A549 (cell line): ENCODE data around the gene SORL1. TPM values are rescaled to one million over a fixed set of nuclear protein-coding genes. Genes with fewer than 3 reads are reported as not detected.

Source experiments
- ATAC-seq, 2 experiments: fragments of 200-7000 bp in 1 of 2; fragments of >200 bp in 1 of 2; cut with Nextera tagmentation in 1 of 2; cut with Tn5 transposase in 1 of 2; 3 replicates each; pipeline versions ENCODE4 v1.8.0 to v1.9.1; 2018 to 2020; ENCODE audit warnings: mild to moderate bottlenecking in 1 of 2, moderate library complexity in 1 of 2
- CTCF ChIA-PET: fragments of 300-600 bp; sonication (Branson Sonifier 250); formaldehyde crosslinking; extraction: SDS; loops from one replicate; lab custom pipeline; 2021; ENCODE audit warnings: antibody characterized with exemption, inconsistent platforms; lab: Yijun Ruan, JAX
- POLR2A ChIA-PET: fragments of 350-600 bp; formaldehyde crosslinking; extraction: SDS; loops from one replicate; lab custom pipeline; 2021; ENCODE audit warnings: antibody characterized with exemption, inconsistent platforms; lab: Yijun Ruan, JAX
- DNase-seq, 2 experiments: peaks; one replicate each; pipeline versions ENCODE4 v3.0.0 to v3.0.0-alpha.2; 2011 to 2016; ENCODE audit warnings: low read depth in 1 of 2, low spot score in 1 of 2
- FAIRE-seq: peaks from 2 replicates; lab custom pipeline; 2011; peaks lifted over from hg19 to GRCh38; lab: Jason Lieb, UNC
- H3K27ac ChIP-seq, 2 experiments: fragments of >200 bp; sonication (Bioruptor Twin); formaldehyde crosslinking; 3 replicates each; pipeline ENCODE4 v1.5.1; 2016 to 2017
- H3K4me1 ChIP-seq: fragments of >200 bp; sonication (Bioruptor Twin); formaldehyde crosslinking; 3 replicates; pipeline ENCODE4 v1.6.1; 2016
- H3K4me2 ChIP-seq: fragments of >200 bp; sonication (Bioruptor Twin); formaldehyde crosslinking; 3 replicates; pipeline ENCODE4 v1.6.1; 2016
- H3K4me3 ChIP-seq: fragments of >200 bp; sonication (Bioruptor Twin); formaldehyde crosslinking; 3 replicates; pipeline ENCODE4 v1.5.1; 2016
- H3K9me3 ChIP-seq: fragments of >200 bp; sonication (Bioruptor Twin); formaldehyde crosslinking; 3 replicates; pipeline ENCODE4 v1.6.1; 2016
- CEBPB ChIP-seq, 2 experiments: fragments of >200 bp in 1 of 2; sonication (Bioruptor Twin) in 1 of 2; formaldehyde crosslinking in 1 of 2; IDR thresholded peaks; 2 replicates each; pipeline ENCODE4 v1.6.1; 2012 to 2016
- CHD4 ChIP-seq: fragments of 200-600 bp; sonication (generic); IDR thresholded peaks from 2 replicates; pipeline ENCODE4 v1.6.1; 2016; ENCODE audit warnings: antibody characterized with exemption, mild to moderate bottlenecking, borderline replicate concordance
- ESRRA ChIP-seq: fragments of 150-350 bp; IDR thresholded peaks from 2 replicates; pipeline ENCODE4 v1.6.1; 2014; ENCODE audit warnings: mild to moderate bottlenecking, low read length, borderline replicate concordance
- FOSL2 ChIP-seq, 2 experiments: fragments of 450-650 bp in 1 of 2; fragments of >200 bp in 1 of 2; sonication (Bioruptor Twin) in 1 of 2; formaldehyde crosslinking; IDR thresholded peaks; 2 replicates each; pipeline versions ENCODE4 v1.5.0 to v1.6.1; 2016 to 2020; ENCODE audit warnings: mild to moderate bottlenecking in 1 of 2, moderate library complexity in 1 of 2
- JUN ChIP-seq, 2 experiments: fragments of >200 bp; sonication (Bioruptor Twin); formaldehyde crosslinking; IDR thresholded peaks; 2 replicates in 1 of 2; 3 replicates in 1 of 2; pipeline ENCODE4 v1.6.1; 2016 to 2017
- KDM1A ChIP-seq: fragments of 200-600 bp; sonication (generic); IDR thresholded peaks from 2 replicates; pipeline ENCODE4 v1.6.1; 2016; ENCODE audit warnings: low read depth, mild to moderate bottlenecking
- MAFK ChIP-seq: fragments of 450-650 bp; IDR thresholded peaks from 2 replicates; pipeline ENCODE4 v1.6.1; 2014; ENCODE audit not compliant: partially characterized antibody
- RAD21 ChIP-seq, 2 experiments: fragments of >200 bp in 1 of 2; sonication (Bioruptor Twin) in 1 of 2; formaldehyde crosslinking in 1 of 2; IDR thresholded peaks in 1 of 2; conservative IDR thresholded peaks in 1 of 2; 2 replicates in 1 of 2; 3 replicates in 1 of 2; pipeline ENCODE4 v1.6.1; 2012 to 2018; ENCODE audit warnings: inconsistent platforms in 1 of 2
- RARB ChIP-seq: fragments of 250-450 bp; sonication (Bioruptor Pico); IDR thresholded peaks from 2 replicates; pipeline ENCODE4 v1.8.0; 2021; ENCODE audit warnings: mild to moderate bottlenecking, moderate library complexity
- RCOR1 ChIP-seq: fragments of 150-350 bp; IDR thresholded peaks from 2 replicates; pipeline ENCODE4 v1.6.1; 2014; ENCODE audit warnings: antibody characterized with exemption, low read length, low read depth
- RFX5 ChIP-seq: fragments of 450-650 bp; IDR thresholded peaks from 2 replicates; pipeline ENCODE4 v1.7.1; 2014; ENCODE audit warnings: antibody characterized with exemption, mild to moderate bottlenecking, moderate library complexity
- ZFP36 ChIP-seq: fragments of 450-650 bp; IDR thresholded peaks from 2 replicates; pipeline ENCODE4 v1.6.1; 2014; ENCODE audit warnings: borderline replicate concordance; ENCODE audit not compliant: partially characterized antibody
- ZNF302 ChIP-seq: fragments of 250-450 bp; sonication (Bioruptor Pico); IDR thresholded peaks from 2 replicates; pipeline ENCODE4 v1.9.0; 2021; ENCODE audit warnings: inconsistent platforms, mild to moderate bottlenecking, moderate library complexity
- WGBS: methylation state at CpG from one replicate; pipeline ENCODE4 v1.1.6; 2017; ENCODE audit errors: missing lambda C conversion rate; 5-methylcytosine and 5-hydroxymethylcytosine counted together
- polyA plus RNA-seq, 4 experiments: library from polyadenylated mRNA; depleted of rRNA in 3 of 4; stranded (reverse); fragments of >200 nt; fragmentation: RNase III in 1 of 4; extraction: RNeasy Plus Mini Kit Qiagen cat#74134 plus additional on column Dnase treatment in 1 of 4; gene quantifications; 2 replicates in 3 of 4; 3 replicates in 1 of 4; pipeline ENCODE4 v1.2.3, GENCODE V29; 2011 to 2017
- TF ChIP-seq, protein P1 (sequence below): fragments of 200-600 bp; sonication (generic); IDR thresholded peaks from 2 replicates; pipeline ENCODE4 v1.6.1; 2016; ENCODE audit warnings: antibody characterized with exemption, mild to moderate bottlenecking, moderate library complexity

SORL1 gene
- polyA plus RNA-seq, 2 of the 4 experiments (the other 2 are of a cell fraction) = 0.45 to 3.8 TPM

DNA sequence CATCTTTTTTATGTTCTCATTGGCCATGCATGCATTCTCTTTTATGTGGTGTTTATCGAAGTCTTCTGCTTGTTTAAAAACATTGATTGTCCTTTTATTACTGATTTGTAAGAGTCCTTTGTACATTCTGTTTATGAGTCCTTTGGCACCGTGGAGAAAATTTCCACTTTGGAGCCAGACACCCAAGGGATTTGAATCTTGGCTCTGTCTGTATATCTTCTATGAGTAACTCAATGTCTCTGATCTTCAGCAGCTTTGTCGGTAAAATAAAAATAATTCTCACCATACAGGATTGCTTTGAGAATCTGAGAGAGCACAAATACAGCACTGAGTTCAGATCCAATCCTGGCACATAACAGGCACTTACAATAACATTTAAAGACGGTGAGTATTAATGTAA is 12.8 kb upstream of the SORL1 start:
- Histone ChIP-seq H3K4me1 (no peaks in the 10 kb centered on the region), H3K4me2 (no peak overlapping the region), H3K27ac (no peak overlapping the region), H3K4me3 (no peak overlapping the region), H3K9me3 (no peaks in the 10 kb centered on the region)
- ChIA-PET CTCF (no interaction called here), POLR2A (no interaction called here)
- FAIRE-seq = no peak
- no peak for TF ChIP-seq KDM1A
- TF ChIP-seq CEBPB (IDR thresholded peaks at IDR 0.05) = no peak
- TF ChIP-seq RFX5 = no peak
- 69% methylated on average over 4 of the region's 4 CpGs for WGBS
- no peak for ATAC-seq
- no peak for DNase-seq

DNA sequence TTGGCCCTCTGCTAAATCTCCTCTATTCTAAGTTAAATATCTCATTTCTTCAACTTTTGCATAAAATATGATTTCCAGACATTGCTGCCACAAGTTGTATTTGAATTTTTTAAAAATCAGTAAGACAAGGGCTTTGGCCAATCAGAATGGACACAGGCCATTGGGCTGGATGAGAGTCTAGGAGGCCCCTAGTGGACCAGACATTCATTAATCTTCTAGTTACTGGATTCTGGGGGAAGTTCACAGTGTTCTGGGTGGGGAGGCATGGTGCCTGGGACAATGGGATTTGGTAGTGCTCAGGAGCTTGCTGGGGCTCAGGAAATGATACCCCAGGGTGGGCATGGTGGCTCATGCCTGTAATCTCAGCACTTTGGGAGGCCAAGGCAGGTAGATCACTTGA is 12.4 kb upstream of the SORL1 start:
- H3K4me3 ChIP-seq = no peak overlapping the region
- POLR2A ChIA-PET = no interaction called here
- TF ChIP-seq ESRRA (no peak), ZFP36 (no peak), FOSL2 (IDR thresholded peaks at IDR 0.05) (no peak), FOSL2 (CRISPR knock-in tag; IDR thresholded peaks at IDR 0.05) (no peak), MAFK (no peak), CHD4 (no peak), RCOR1 (no peak)
- TF ChIP-seq, protein P1, sequence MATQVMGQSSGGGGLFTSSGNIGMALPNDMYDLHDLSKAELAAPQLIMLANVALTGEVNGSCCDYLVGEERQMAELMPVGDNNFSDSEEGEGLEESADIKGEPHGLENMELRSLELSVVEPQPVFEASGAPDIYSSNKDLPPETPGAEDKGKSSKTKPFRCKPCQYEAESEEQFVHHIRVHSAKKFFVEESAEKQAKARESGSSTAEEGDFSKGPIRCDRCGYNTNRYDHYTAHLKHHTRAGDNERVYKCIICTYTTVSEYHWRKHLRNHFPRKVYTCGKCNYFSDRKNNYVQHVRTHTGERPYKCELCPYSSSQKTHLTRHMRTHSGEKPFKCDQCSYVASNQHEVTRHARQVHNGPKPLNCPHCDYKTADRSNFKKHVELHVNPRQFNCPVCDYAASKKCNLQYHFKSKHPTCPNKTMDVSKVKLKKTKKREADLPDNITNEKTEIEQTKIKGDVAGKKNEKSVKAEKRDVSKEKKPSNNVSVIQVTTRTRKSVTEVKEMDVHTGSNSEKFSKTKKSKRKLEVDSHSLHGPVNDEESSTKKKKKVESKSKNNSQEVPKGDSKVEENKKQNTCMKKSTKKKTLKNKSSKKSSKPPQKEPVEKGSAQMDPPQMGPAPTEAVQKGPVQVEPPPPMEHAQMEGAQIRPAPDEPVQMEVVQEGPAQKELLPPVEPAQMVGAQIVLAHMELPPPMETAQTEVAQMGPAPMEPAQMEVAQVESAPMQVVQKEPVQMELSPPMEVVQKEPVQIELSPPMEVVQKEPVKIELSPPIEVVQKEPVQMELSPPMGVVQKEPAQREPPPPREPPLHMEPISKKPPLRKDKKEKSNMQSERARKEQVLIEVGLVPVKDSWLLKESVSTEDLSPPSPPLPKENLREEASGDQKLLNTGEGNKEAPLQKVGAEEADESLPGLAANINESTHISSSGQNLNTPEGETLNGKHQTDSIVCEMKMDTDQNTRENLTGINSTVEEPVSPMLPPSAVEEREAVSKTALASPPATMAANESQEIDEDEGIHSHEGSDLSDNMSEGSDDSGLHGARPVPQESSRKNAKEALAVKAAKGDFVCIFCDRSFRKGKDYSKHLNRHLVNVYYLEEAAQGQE = no peak
- ATAC-seq (no peak), DNase-seq (no peak), FAIRE-seq (no peak)
- H3K9me3 ChIP-seq = no peaks in the 10 kb centered on the region
- CTCF ChIA-PET = no interaction called here
- H3K4me2 ChIP-seq = no peak overlapping the region
- H3K27ac ChIP-seq = no peak overlapping the region
- no peaks in the 10 kb centered on the region for H3K4me1 ChIP-seq

DNA sequence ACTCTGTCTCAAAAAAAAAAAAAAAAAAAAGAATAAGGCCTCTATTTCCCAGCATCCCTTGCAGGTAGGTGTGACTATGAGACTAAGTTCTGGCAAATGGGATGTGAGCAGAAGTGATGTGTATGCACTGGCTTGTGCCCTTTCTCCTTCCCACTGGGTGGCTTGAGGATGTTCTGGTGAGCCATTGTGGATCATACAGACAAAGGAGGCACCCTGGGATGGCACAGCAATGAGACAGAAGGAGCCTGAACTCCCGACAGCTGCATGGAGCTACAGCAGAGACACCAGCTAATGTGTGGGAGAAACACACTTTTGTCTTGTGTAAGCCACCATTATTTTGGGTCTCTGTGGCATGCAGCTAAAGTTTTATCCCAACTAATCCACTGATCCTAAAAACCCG is 10.6 kb upstream of the SORL1 start:
- Histone ChIP-seq H3K4me1 (no peaks in the 10 kb centered on the region), H3K9me3 (no peaks in the 10 kb centered on the region), H3K4me2 (no peak overlapping the region), H3K4me3 (no peak overlapping the region), H3K27ac (no peak overlapping the region)
- CTCF ChIA-PET = interaction anchor here (2.9 kb wide), 1 partner anchor 10 kb away, joined by 17 read pairs; the partner anchor contains the start of genes SORL1 and SORL1-AS1
- no peak for FAIRE-seq
- WGBS = 53% methylated on average over 2 of the region's 2 CpGs
- TF ChIP-seq RARB (CRISPR knock-in tag) = no peak
- no peak for TF ChIP-seq RAD21 (conservative IDR thresholded peaks at IDR 0.05 in 1 of 2, IDR thresholded peaks at IDR 0.05 in 1 of 2)
- TF ChIP-seq KDM1A = no peak
- TF ChIP-seq CHD4 = no peak
- TF ChIP-seq, all 56 proteins: peak for 0
- DNase-seq (no peak), ATAC-seq (no peak)
- POLR2A ChIA-PET = interaction anchor here (0.7 kb wide), 1 partner anchor 149 kb away, joined by 4 read pairs; the partner anchor contains the start of gene SC5D

DNA sequence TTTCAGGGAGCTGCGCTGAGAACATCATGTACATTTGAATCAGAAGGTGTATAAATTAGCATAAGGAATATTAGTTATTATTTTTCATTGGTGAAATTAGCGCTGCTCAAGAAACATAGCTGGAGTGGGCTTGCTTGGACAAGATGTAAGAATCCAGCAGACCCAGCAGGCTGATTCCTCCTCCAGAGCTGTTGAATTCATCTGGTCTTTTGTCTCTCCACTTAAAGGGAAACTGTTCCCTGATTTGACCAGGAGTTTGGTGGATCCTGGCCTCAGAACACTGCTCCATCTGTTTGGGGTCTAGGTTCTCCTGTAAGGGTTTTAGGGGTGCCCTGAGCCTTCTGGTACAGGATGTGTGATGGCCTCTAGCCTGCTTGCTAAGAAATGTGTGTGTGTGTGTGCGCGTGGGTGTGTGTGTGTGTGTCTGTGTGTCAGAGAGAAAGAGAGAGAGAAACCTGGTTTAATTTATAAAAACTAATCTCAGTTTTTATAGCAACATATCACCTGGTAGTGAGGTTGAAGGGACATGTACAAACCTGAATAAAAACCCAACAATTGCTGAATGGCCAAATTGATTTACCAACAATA is 8.3 kb upstream of the SORL1 start:
- ChIA-PET CTCF (interaction anchor here (2.9 kb wide), 1 partner anchor 8 kb away, joined by 17 read pairs; the partner anchor contains the start of genes SORL1 and SORL1-AS1), POLR2A (no interaction called here)
- Histone ChIP-seq H3K9me3 (no peaks in the 10 kb centered on the region), H3K4me1 (no peaks in the 10 kb centered on the region), H3K27ac (no peak overlapping the region), H3K4me2 (no peak overlapping the region), H3K4me3 (no peak overlapping the region)
- WGBS = 88% methylated on average over 4 of the region's 4 CpGs
- no peak for FAIRE-seq
- no peak for DNase-seq
- TF ChIP-seq ZFP36 (no peak), JUN (IDR thresholded peaks at IDR 0.05) (no peak), ZNF302 (CRISPR knock-in tag) (no peak)
- no peak for ATAC-seq
